GM23338 (cell line): ENCODE results near the gene ZNF148. TPM values are rescaled to one million over a fixed set of nuclear protein-coding genes. Genes with fewer than 3 reads are reported as not detected.

Source experiments
- ATAC-seq: fragments of 200-7000 bp; cut with Tn5 transposase; 3 replicates; pipeline ENCODE4 v1.9.1; 2020
- DNase-seq: peaks from one replicate; pipeline ENCODE4 v3.0.0-alpha.2; 2015; ENCODE audit warnings: low spot score
- H2AFZ ChIP-seq: fragments of 200-600 bp; sonication (generic); 2 replicates; pipeline ENCODE4 v1.8.0; 2016; ENCODE audit warnings: antibody characterized with exemption, mild to moderate bottlenecking, moderate library complexity
- H3F3A ChIP-seq: fragments of 200-600 bp; sonication (generic); replicated peaks from 2 replicates; pipeline ENCODE4 v1.8.0; 2017; ENCODE audit warnings: antibody characterized with exemption, mixed run types, low read depth
- H3K27ac ChIP-seq: fragments of 200-600 bp; sonication (generic); 2 replicates; pipeline ENCODE4 v1.6.1; 2016; ENCODE audit warnings: low read depth
- H3K27me3 ChIP-seq: fragments of 200-600 bp; sonication (generic); 2 replicates; pipeline ENCODE4 v1.8.0; 2016; ENCODE audit warnings: mild to moderate bottlenecking, mixed run types, moderate library complexity; ENCODE audit not compliant: insufficient read depth
- H3K36me3 ChIP-seq: fragments of 200-600 bp; sonication (generic); 2 replicates; pipeline ENCODE4 v1.8.0; 2016; ENCODE audit warnings: mild to moderate bottlenecking; ENCODE audit not compliant: insufficient read depth
- H3K4me1 ChIP-seq: fragments of 200-600 bp; sonication (generic); 2 replicates; pipeline ENCODE4 v1.8.0; 2016; ENCODE audit warnings: mild to moderate bottlenecking, moderate library complexity; ENCODE audit not compliant: insufficient read depth
- H3K4me2 ChIP-seq: fragments of 200-600 bp; sonication (generic); 2 replicates; pipeline ENCODE4 v1.7.1; 2017; ENCODE audit warnings: mixed run types
- H3K4me3 ChIP-seq: fragments of 200-600 bp; sonication (generic); 2 replicates; pipeline ENCODE4 v1.6.1; 2016; ENCODE audit warnings: mixed run types
- H3K79me2 ChIP-seq: fragments of 200-600 bp; sonication (generic); replicated peaks from 2 replicates; pipeline ENCODE4 v1.8.0; 2017; ENCODE audit warnings: mild to moderate bottlenecking; ENCODE audit not compliant: insufficient read depth
- H3K9me2 ChIP-seq: fragments of 200-600 bp; sonication (generic); 2 replicates; pipeline ENCODE4 v1.8.0; 2017; ENCODE audit not compliant: insufficient read depth
- H4K20me1 ChIP-seq: fragments of 200-600 bp; sonication (generic); replicated peaks from 2 replicates; pipeline ENCODE4 v1.8.0; 2017; ENCODE audit warnings: mild to moderate bottlenecking; ENCODE audit not compliant: insufficient read depth
- H3K27ac Mint-ChIP-seq: 2 replicates; pipeline ENCODE4 v1.8.0; 2020; ENCODE audit warnings: inconsistent platforms, mild to moderate bottlenecking, moderate library complexity, mixed read lengths
- H3K27me3 Mint-ChIP-seq: 3 replicates; pipeline ENCODE4 v1.8.0; 2022; ENCODE audit warnings: low read depth, mild to moderate bottlenecking, moderate library complexity, mixed read lengths, inconsistent platforms; ENCODE audit not compliant: insufficient read depth, poor library complexity
- H3K36me3 Mint-ChIP-seq: 3 replicates; pipeline ENCODE4 v1.8.0; 2021; ENCODE audit warnings: low read depth, mild to moderate bottlenecking, inconsistent platforms, moderate library complexity, mixed read lengths
- H3K4me1 Mint-ChIP-seq: 3 replicates; pipeline ENCODE4 v1.8.0; 2020; ENCODE audit warnings: mild to moderate bottlenecking, inconsistent platforms, mixed read lengths
- H3K4me3 Mint-ChIP-seq: 3 replicates; pipeline ENCODE4 v1.8.0; 2021; ENCODE audit warnings: moderate library complexity, mild to moderate bottlenecking, inconsistent platforms, mixed read lengths
- H3K9me3 Mint-ChIP-seq: 3 replicates; pipeline ENCODE4 v1.8.0; 2020; ENCODE audit warnings: moderate library complexity, mild to moderate bottlenecking, inconsistent platforms, mixed read lengths
- EZH2 ChIP-seq: fragments of 200-600 bp; sonication (generic); IDR thresholded peaks from one replicate; pipeline ENCODE4 v1.8.0; 2017; ENCODE audit warnings: antibody characterized with exemption, mild to moderate bottlenecking, low read depth; ENCODE audit not compliant: unreplicated experiment
- EZH2phosphoT487 ChIP-seq: fragments of 200-600 bp; sonication (generic); IDR thresholded peaks from one replicate; pipeline ENCODE4 v1.8.1; 2018; ENCODE audit warnings: antibody characterized with exemption; ENCODE audit not compliant: unreplicated experiment
- JUNB ChIP-seq: IDR thresholded peaks from one replicate; pipeline ENCODE4 v1.6.1; 2016; ENCODE audit warnings: antibody characterized with exemption; ENCODE audit not compliant: unreplicated experiment
- NANOG ChIP-seq: IDR thresholded peaks from 2 replicates; pipeline ENCODE4 v1.6.1; 2016; ENCODE audit warnings: antibody characterized with exemption, borderline replicate concordance
- POLR2AphosphoS5 ChIP-seq: IDR thresholded peaks from 2 replicates; pipeline ENCODE4 v1.6.1; 2016; ENCODE audit warnings: antibody characterized with exemption, low read depth
- STAT1 ChIP-seq: IDR thresholded peaks from one replicate; pipeline ENCODE4 v1.6.1; 2016; ENCODE audit warnings: antibody characterized with exemption; ENCODE audit not compliant: unreplicated experiment
- ZNF114 ChIP-seq: fragments of 250-450 bp; sonication (Bioruptor Pico); IDR thresholded peaks from 2 replicates; pipeline ENCODE4 v1.5.0; 2020; ENCODE audit warnings: mild to moderate bottlenecking, moderate library complexity
- ZNF331 ChIP-seq: fragments of 250-450 bp; sonication (Bioruptor Pico); IDR thresholded peaks from 2 replicates; pipeline ENCODE4 v1.5.0; 2020; ENCODE audit warnings: low read depth, mild to moderate bottlenecking, moderate library complexity
- polyA plus RNA-seq: library from polyadenylated mRNA; unstranded; fragments of >200 nt; fragmentation: Nextera tagmentation; extraction: Ambion mirVana; gene quantifications from 2 replicates; pipeline ENCODE4 v1.2.1, GENCODE V29; 2016
- total RNA-seq: library from RNA; depleted of rRNA; stranded (reverse); fragments of >200 nt; shearing (Covaris generic); gene quantifications from 2 replicates; pipeline ENCODE4 v1.2.3, GENCODE V29; 2014
- TF ChIP-seq, protein P1 (sequence below): fragments of 250-450 bp; sonication (Bioruptor Pico); IDR thresholded peaks from 2 replicates; pipeline ENCODE4 v1.5.0; 2020; ENCODE audit warnings: mild to moderate bottlenecking, moderate library complexity

Gene ZNF148
- total and polyA plus RNA-seq, 2 experiments from 2014 or later = 13.9 to 16.9 TPM

DNA sequence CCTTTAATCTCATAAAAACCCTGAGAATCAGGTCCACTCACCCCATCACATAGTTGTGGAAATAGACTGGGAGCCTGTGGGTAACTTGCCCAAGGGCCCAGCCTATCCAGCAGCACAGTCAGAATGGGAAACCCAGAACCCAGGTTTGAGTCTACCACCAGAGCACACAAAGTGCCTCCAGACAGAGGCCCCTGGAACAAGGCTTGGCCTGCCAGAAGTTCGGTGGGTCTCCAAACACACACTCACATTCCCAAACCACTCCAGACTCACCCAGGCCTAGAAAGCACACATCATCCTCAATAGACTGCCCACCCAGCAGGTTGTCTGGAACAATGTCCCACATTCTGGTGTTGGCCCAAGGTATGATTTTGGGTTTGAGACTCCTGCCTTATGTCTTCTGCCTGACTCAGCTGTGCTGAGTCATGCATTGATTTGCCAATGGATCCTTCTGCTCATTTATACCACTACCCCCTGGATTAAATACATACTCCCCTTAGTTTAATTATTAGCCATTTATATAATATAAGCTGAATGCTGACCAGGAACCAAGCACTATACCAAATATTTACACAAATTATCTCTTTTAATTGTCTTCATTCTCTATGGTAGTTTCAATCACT is 167.1 kb downstream of the ZNF148 start (continued):
- no peak for TF ChIP-seq ZNF114 (CRISPR knock-in tag)
- TF ChIP-seq JUNB = no peak
- TF ChIP-seq STAT1 = no peak
- TF ChIP-seq NANOG = no peak
- TF ChIP-seq EZH2phosphoT487 = no peak
- TF ChIP-seq POLR2AphosphoS5 = no peak
- TF ChIP-seq EZH2 = no peak

DNA sequence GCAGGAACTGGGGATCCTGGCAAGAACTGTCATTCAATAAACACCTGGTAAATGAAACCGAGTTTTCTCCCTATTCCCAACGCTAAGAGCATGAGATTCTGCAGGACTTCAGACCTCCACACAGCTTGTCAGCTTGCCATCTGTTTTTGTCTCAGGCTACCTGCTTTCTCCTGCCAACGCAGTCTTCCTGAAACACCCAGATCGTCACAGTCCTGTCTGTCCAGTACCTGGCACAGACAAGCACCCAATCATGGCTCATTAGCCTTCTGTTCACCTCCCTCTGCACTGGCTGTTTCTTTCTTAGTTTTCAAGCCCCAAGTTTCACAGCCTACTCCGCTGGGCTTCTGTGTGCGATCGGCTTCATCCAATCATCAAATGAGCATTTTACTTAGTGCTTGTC is 167.6 kb downstream of the ZNF148 start:
- DNase-seq (no peak), ATAC-seq (no peak)
- H3K79me2 ChIP-seq = no peaks in the 10 kb centered on the region
- Mint-ChIP-seq H3K27me3 (peaks cover 5% of the 10 kb centered on the region), H3K4me3 (no peak overlapping the region), H3K9me3 (no peaks in the 10 kb centered on the region), H3K4me1 (peaks cover 5% of the 10 kb centered on the region), H3K36me3 (no peaks in the 10 kb centered on the region), H3K27ac (no peak overlapping the region)
- H3K27me3 ChIP-seq = 0 out of 2 replicates have a peak, but pooled peaks cover 5% of the 10 kb centered on the region
- H4K20me1 ChIP-seq = no peaks in the 10 kb centered on the region
- no peak overlapping the region for H2AFZ ChIP-seq
- no peak for TF ChIP-seq ZNF114 (CRISPR knock-in tag)
- TF ChIP-seq, protein P1, sequence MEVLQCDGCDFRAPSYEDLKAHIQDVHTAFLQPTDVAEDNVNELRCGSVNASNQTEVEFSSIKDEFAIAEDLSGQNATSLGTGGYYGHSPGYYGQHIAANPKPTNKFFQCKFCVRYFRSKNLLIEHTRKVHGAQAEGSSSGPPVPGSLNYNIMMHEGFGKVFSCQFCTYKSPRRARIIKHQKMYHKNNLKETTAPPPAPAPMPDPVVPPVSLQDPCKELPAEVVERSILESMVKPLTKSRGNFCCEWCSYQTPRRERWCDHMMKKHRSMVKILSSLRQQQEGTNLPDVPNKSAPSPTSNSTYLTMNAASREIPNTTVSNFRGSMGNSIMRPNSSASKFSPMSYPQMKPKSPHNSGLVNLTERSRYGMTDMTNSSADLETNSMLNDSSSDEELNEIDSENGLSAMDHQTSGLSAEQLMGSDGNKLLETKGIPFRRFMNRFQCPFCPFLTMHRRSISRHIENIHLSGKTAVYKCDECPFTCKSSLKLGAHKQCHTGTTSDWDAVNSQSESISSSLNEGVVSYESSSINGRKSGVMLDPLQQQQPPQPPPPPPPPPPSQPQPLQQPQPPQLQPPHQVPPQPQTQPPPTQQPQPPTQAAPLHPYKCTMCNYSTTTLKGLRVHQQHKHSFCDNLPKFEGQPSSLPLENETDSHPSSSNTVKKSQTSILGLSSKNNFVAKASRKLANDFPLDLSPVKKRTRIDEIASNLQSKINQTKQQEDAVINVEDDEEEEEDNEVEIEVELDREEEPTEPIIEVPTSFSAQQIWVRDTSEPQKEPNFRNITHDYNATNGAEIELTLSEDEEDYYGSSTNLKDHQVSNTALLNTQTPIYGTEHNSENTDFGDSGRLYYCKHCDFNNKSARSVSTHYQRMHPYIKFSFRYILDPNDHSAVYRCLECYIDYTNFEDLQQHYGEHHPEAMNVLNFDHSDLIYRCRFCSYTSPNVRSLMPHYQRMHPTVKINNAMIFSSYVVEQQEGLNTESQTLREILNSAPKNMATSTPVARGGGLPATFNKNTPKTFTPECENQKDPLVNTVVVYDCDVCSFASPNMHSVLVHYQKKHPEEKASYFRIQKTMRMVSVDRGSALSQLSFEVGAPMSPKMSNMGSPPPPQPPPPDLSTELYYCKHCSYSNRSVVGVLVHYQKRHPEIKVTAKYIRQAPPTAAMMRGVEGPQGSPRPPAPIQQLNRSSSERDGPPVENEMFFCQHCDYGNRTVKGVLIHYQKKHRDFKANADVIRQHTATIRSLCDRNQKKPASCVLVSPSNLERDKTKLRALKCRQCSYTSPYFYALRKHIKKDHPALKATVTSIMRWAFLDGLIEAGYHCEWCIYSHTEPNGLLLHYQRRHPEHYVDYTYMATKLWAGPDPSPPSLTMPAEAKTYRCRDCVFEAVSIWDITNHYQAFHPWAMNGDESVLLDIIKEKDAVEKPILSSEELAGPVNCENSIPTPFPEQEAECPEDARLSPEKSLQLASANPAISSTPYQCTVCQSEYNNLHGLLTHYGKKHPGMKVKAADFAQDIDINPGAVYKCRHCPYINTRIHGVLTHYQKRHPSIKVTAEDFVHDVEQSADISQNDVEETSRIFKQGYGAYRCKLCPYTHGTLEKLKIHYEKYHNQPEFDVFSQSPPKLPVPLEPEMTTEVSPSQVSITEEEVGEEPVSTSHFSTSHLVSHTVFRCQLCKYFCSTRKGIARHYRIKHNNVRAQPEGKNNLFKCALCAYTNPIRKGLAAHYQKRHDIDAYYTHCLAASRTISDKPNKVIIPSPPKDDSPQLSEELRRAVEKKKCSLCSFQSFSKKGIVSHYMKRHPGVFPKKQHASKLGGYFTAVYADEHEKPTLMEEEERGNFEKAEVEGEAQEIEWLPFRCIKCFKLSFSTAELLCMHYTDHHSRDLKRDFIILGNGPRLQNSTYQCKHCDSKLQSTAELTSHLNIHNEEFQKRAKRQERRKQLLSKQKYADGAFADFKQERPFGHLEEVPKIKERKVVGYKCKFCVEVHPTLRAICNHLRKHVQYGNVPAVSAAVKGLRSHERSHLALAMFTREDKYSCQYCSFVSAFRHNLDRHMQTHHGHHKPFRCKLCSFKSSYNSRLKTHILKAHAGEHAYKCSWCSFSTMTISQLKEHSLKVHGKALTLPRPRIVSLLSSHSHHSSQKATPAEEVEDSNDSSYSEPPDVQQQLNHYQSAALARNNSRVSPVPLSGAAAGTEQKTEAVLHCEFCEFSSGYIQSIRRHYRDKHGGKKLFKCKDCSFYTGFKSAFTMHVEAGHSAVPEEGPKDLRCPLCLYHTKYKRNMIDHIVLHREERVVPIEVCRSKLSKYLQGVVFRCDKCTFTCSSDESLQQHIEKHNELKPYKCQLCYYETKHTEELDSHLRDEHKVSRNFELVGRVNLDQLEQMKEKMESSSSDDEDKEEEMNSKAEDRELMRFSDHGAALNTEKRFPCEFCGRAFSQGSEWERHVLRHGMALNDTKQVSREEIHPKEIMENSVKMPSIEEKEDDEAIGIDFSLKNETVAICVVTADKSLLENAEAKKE (CRISPR knock-in tag) = no peak
- no peak for TF ChIP-seq NANOG
- no peak for TF ChIP-seq ZNF331
- H3K9me2 ChIP-seq = no peaks in the 10 kb centered on the region
- no peaks in the 10 kb centered on the region for H3K36me3 ChIP-seq
- H3K4me3 ChIP-seq = no peak overlapping the region
- no peaks in the 10 kb centered on the region for H3F3A ChIP-seq
- H3K4me2 ChIP-seq = no peak overlapping the region
- H3K4me1 ChIP-seq = no peaks in the 10 kb centered on the region
- no peak overlapping the region for H3K27ac ChIP-seq
